CD4-positive, alpha-beta T cell treated with Interleukin-21 for 1 hour (primary cell): ENCODE results near the gene BAZ2A.

ENCODE experiments used
- DNase-seq: peaks from one replicate; pipeline ENCODE4 v3.0.0-alpha.2; 2020

The BAZ2A gene

GRCh38 chr12:56634837-56635791 lies 5.0 kb upstream of the BAZ2A start:
- peak; percentile 71 for DNase-seq

- DNase-seq: peak; percentile 30
Observed at GRCh38 chr12:56634242-56634836, 4.2 kb upstream of the BAZ2A start.

GRCh38 chr12:56633468-56634241 lies 3.5 kb upstream of the BAZ2A start:
- no peak for DNase-seq

- DNase-seq: no peak
Observed at GRCh38 chr12:56632701-56633467, 2.8 kb upstream of the BAZ2A start.

- peak; percentile 61 for DNase-seq
Observed at GRCh38 chr12:56631790-56632700, 1.9 kb upstream of the BAZ2A start.

- DNase-seq: peak; percentile 60
Observed at GRCh38 chr12:56629459-56630179, 507 bp downstream of the BAZ2A start.

- DNase-seq: peak; percentile 79
Observed at GRCh38 chr12:56628671-56629458, 1.3 kb downstream of the BAZ2A start.

GRCh38 chr12:56626701-56627100 lies 3.4 kb downstream of the BAZ2A start:
- no peak for DNase-seq

GRCh38 chr12:56622535-56622934 lies 7.6 kb downstream of the BAZ2A start:
- no peak for DNase-seq

- DNase-seq: no peak
Observed at GRCh38 chr12:56616925-56617324, 13.2 kb downstream of the BAZ2A start.

GRCh38 chr12:56616244-56616643 lies 13.9 kb downstream of the BAZ2A start:
- no peak for DNase-seq

GRCh38 chr12:56614627-56615026 lies 15.5 kb downstream of the BAZ2A start:
- DNase-seq: no peak

GRCh38 chr12:56604355-56604754 lies 25.8 kb downstream of the BAZ2A start:
- no peak for DNase-seq

- no peak for DNase-seq
Observed at GRCh38 chr12:56602239-56602638, 27.9 kb downstream of the BAZ2A start.

GRCh38 chr12:56601503-56601902 lies 28.6 kb downstream of the BAZ2A start:
- peak; percentile 37 for DNase-seq

GRCh38 chr12:56600753-56601152 lies 29.4 kb downstream of the BAZ2A start:
- no peak for DNase-seq

- no peak for DNase-seq
Observed at GRCh38 chr12:56599797-56600196, 30.3 kb downstream of the BAZ2A start.

- no peak for DNase-seq
Observed at GRCh38 chr12:56599041-56599440, 31.1 kb downstream of the BAZ2A start.

- DNase-seq: no peak
Observed at GRCh38 chr12:56596815-56597214, 33.3 kb downstream of the BAZ2A start.
